ENCODE data around the gene MED15.

- TF ChIP-seq KDM5A (IDR thresholded peaks at IDR 0.05) (no peak), RFX5 (IDR thresholded peaks at IDR 0.05) (no peak), CTCF (IDR thresholded peaks at IDR 0.05) (no peak), POLR2A (IDR thresholded peaks at IDR 0.05; ENCODE audit: low read length) (no peak)
- TF ChIP-seq, protein P1, sequence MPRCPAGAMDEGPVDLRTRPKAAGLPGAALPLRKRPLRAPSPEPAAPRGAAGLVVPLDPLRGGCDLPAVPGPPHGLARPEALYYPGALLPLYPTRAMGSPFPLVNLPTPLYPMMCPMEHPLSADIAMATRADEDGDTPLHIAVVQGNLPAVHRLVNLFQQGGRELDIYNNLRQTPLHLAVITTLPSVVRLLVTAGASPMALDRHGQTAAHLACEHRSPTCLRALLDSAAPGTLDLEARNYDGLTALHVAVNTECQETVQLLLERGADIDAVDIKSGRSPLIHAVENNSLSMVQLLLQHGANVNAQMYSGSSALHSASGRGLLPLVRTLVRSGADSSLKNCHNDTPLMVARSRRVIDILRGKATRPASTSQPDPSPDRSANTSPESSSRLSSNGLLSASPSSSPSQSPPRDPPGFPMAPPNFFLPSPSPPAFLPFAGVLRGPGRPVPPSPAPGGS (IDR thresholded peaks at IDR 0.05) = no peak
- TF ChIP-seq, protein P2, sequence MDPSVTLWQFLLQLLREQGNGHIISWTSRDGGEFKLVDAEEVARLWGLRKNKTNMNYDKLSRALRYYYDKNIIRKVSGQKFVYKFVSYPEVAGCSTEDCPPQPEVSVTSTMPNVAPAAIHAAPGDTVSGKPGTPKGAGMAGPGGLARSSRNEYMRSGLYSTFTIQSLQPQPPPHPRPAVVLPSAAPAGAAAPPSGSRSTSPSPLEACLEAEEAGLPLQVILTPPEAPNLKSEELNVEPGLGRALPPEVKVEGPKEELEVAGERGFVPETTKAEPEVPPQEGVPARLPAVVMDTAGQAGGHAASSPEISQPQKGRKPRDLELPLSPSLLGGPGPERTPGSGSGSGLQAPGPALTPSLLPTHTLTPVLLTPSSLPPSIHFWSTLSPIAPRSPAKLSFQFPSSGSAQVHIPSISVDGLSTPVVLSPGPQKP (IDR thresholded peaks at IDR 0.05; ENCODE audit: low read depth, low read length) = no peak
These were observed 51.9 kb downstream of the MED15 start for GRCh38 chr22:20559174-20559760.

All from A549 (cell line).